NCI-H524 (cell line): ENCODE results near the gene SOS1.
A peak's percentile ranks its signal among the peaks of the same experiment; 100 is the strongest.
"Not testable (repeated sequence)": the region's sequence is repeated elsewhere in the genome, so short reads cannot be mapped to it uniquely, and the experiment has no call there.

Experiments
- DNase-seq, 2 experiments: peaks; one replicate each; lab custom pipeline; 2025; lab: John Stamatoyannopoulos, UW

Gene SOS1

GRCh38 chr2:39138837-39139211, 18.0 kb upstream of the SOS1 start:
- no peak for DNase-seq

GRCh38 chr2:39138187-39138836, 17.5 kb upstream of the SOS1 start:
- DNase-seq: not testable (repeated sequence)

- no peak for DNase-seq
These were observed 15.9 kb upstream of the SOS1 start for GRCh38 chr2:39136799-39137198.

- DNase-seq: no peak
These were observed 14.9 kb upstream of the SOS1 start for GRCh38 chr2:39135690-39136259.

GRCh38 chr2:39133215-39133851, 12.5 kb upstream of the SOS1 start:
- no peak for DNase-seq

- DNase-seq: no peak
These were observed 8.1 kb upstream of the SOS1 start for GRCh38 chr2:39128919-39129391.

- DNase-seq: no peak
These were observed 7.1 kb upstream of the SOS1 start for GRCh38 chr2:39127973-39128372.

GRCh38 chr2:39124746-39125057, 3.9 kb upstream of the SOS1 start:
- peak in 1 of 2 experiments; percentile 54 for DNase-seq

- DNase-seq: peak; percentile 96 to 99
These were observed 3.3 kb upstream of the SOS1 start for GRCh38 chr2:39124000-39124745.

GRCh38 chr2:39123436-39123999, 2.7 kb upstream of the SOS1 start:
- no peak for DNase-seq

- peak in 1 of 2 experiments; percentile 43 for DNase-seq
These were observed 742 bp upstream of the SOS1 start for GRCh38 chr2:39121523-39122063.

GRCh38 chr2:39120521-39120770, 405 bp downstream of the SOS1 start:
- no peak for DNase-seq

- DNase-seq: peak; percentile 19 to 56
These were observed 925 bp downstream of the SOS1 start for GRCh38 chr2:39119732-39120520.

- peak in 1 of 2 experiments; percentile 16 for DNase-seq
These were observed 1.9 kb downstream of the SOS1 start for GRCh38 chr2:39118786-39119499.

- no peak for DNase-seq
These were observed 5.3 kb downstream of the SOS1 start for GRCh38 chr2:39115556-39115955.

GRCh38 chr2:39114771-39115170, 6.1 kb downstream of the SOS1 start:
- DNase-seq: no peak

- DNase-seq: no peak
These were observed 11.3 kb downstream of the SOS1 start for GRCh38 chr2:39109537-39109936.

- DNase-seq: no peak
These were observed 12.5 kb downstream of the SOS1 start for GRCh38 chr2:39108377-39108776.

GRCh38 chr2:39107724-39108273, 13.1 kb downstream of the SOS1 start:
- DNase-seq: peak; percentile 21 to 71

GRCh38 chr2:39107156-39107555, 13.7 kb downstream of the SOS1 start:
- peak; percentile 44 to 69 for DNase-seq
